ENCODE results near the gene RBM38.

- TF ChIP-seq CTCF (IDR thresholded peaks at IDR 0.05) (no peak), EP300 (IDR thresholded peaks at IDR 0.05) (no peak)
These were observed 35.6 kb downstream of the RBM38 start for GRCh38 chr20:57426831-57427230.
